ENCODE measurements around the gene FAM13A.

GRCh38 chr4:88825931-88826330, 231.1 kb downstream of the FAM13A start:
- TF ChIP-seq CTCF (IDR thresholded peaks at IDR 0.05): no peak
- TF ChIP-seq POLR2A (IDR thresholded peaks at IDR 0.05): no peak
- no peak for TF ChIP-seq POLR2AphosphoS5 (IDR thresholded peaks at IDR 0.05)

Data from prostate gland (tissue), 2 donors.